Ovary (tissue), 9 donors: ENCODE results near the gene MPND. TPM values are rescaled to one million over a fixed set of nuclear protein-coding genes. Genes with fewer than 3 reads are reported as not detected.
A peak's percentile ranks its signal among the peaks of the same experiment; 100 is the strongest.

Source experiments
- DNase-seq, 5 donors: peaks; one replicate each; pipeline ENCODE4 v3.0.0-alpha.2; 2019 to 2020
- H3K27ac ChIP-seq, 2 donors: fragments of 200-600 bp; one replicate each; pipeline versions ENCODE4 v1.5.1 to v1.8.0; 2019 to 2022
- H3K27me3 ChIP-seq: fragments of 200-600 bp; one replicate; pipeline ENCODE4 v1.8.0; 2022
- H3K36me3 ChIP-seq: fragments of 200-600 bp; sonication (generic); one replicate; pipeline ENCODE4 v1.5.1; 2019
- H3K4me1 ChIP-seq: one replicate; pipeline ENCODE4 v1.8.1; 2013; ENCODE audit warnings: mild to moderate bottlenecking, moderate library complexity; ENCODE audit not compliant: insufficient read depth
- H3K4me3 ChIP-seq: fragments of 200-600 bp; sonication (generic); one replicate; pipeline ENCODE4 v1.5.1; 2017
- H3K9me3 ChIP-seq, 2 donors: fragments of 200-600 bp in 1 of 2; sonication (generic) in 1 of 2; one replicate each; pipeline versions ENCODE4 v1.5.1 to v1.8.1; 2013 to 2019; ENCODE audit warnings: mild to moderate bottlenecking in 1 of 2, moderate library complexity in 1 of 2
- CTCF ChIP-seq, 3 donors: fragments of 450-650 bp in 2 of 3; fragments of 200-600 bp in 1 of 3; IDR thresholded peaks; one replicate each; pipeline versions ENCODE4 v1.5.1 to v1.8.0; 2016 to 2022; ENCODE audit warnings: antibody characterized with exemption in 3 of 3, mild to moderate bottlenecking in 1 of 3
- EP300 ChIP-seq: sonication (generic); formaldehyde crosslinking; IDR thresholded peaks from one replicate; pipeline ENCODE4 v1.6.1; 2017; ENCODE audit warnings: antibody characterized with exemption
- POLR2A ChIP-seq: fragments of 450-650 bp; IDR thresholded peaks from one replicate; pipeline ENCODE4 v1.6.1; 2017; ENCODE audit warnings: antibody characterized with exemption, mild to moderate bottlenecking, moderate library complexity
- WGBS, 3 donors: extraction: QIAGEN DNeasy Blood & Tissue Kit in 1 of 3; methylation state at CpG; one replicate each; pipeline versions ENCODE4 v1.1.5 to v1.1.7; 2013 to 2017; 5-methylcytosine and 5-hydroxymethylcytosine counted together
- intact Hi-C, 4 donors: fragments of 100-400 bp; cut with DNase I; formaldehyde crosslinking; loops; one replicate each; pipeline versions ENCODE4 v1.11.0 to v1.15.1; 2022 to 2023
- polyA plus RNA-seq, 2 donors: library from polyadenylated mRNA; stranded (reverse); fragments of 200-250 nt in 1 of 2; fragments of 350-450 nt in 1 of 2; fragmentation: Illumina TruSeq in 1 of 2; extraction: RNeasy Lipid Tissue Mini Kit (QIAGEN cat#74804) in 1 of 2; gene quantifications; one replicate each; pipeline ENCODE4 v1.2.3, GENCODE V29; 2013 to 2014
- total RNA-seq, 7 donors: library from RNA; depleted of rRNA in 2 of 7; stranded (reverse); fragments of >200 nt in 2 of 7; fragmentation: NEBNext Ultra II Directional in 3 of 7; extraction: Animal tissue kit (Norgen Biotek cat#: 25700) in 3 of 7; gene quantifications; one replicate each; pipeline versions ENCODE4 v1.1.0 to v1.2.4, GENCODE V29; 2016 to 2023
- donor health status: DM: no; HTN: no; CAD: no; lungs with moderate emphysema.
- donor health status: DM: no; HTN: no; CAD: no.
- donor health status: Bipolar disorder and iron deficiency.
- donor health status: DM: yes; HTN: yes; CAD: no.
- donor health status: DM: no; HTN: no; CAD: no.
- donor health status: DM: yes; HTN: yes; CAD: no.

MPND gene
- total and polyA plus RNA-seq, 9 donors: 2.4 to 31.1 (median 15.1) TPM

- Histone ChIP-seq H3K36me3 (no peaks in the 10 kb centered on the region), H3K27me3 (no peaks in the 10 kb centered on the region), H3K4me1 (peaks cover 53% of the 10 kb centered on the region), H3K27ac (peak overlapping the region in 1 of 2 donors; percentile 72), H3K4me3 (no peak overlapping the region), H3K9me3 (no peaks in the 10 kb centered on the region)
- intact Hi-C loops: no loop called here
- TF ChIP-seq POLR2A: no peak
- TF ChIP-seq CTCF (IDR thresholded peaks at IDR 0.05): no peak
- no peak for TF ChIP-seq EP300
- DNase-seq: no peak
- WGBS, 3 donors: 82 to 93% (median 84%) methylated on average over 8 of the region's 8 CpGs
These were observed 29.6 kb downstream of the MPND start for GRCh38 chr19:4373013-4373367.

GRCh38 chr19:4373601-4374497 lies 30.5 kb downstream of the MPND start:
- DNase-seq: peak in 3 of 5 donors; percentile 23 to 35 (median 33)
- 76 to 84% (median 81%) methylated on average over 24 to 25 of the region's 25 CpGs for WGBS, 3 donors
- no peak overlapping the region for H3K4me3 ChIP-seq
- H3K36me3 ChIP-seq: no peaks in the 10 kb centered on the region
- peak overlapping the region; percentile 51 to 72 for H3K27ac ChIP-seq
- TF ChIP-seq POLR2A: peak; percentile 4
- TF ChIP-seq CTCF (IDR thresholded peaks at IDR 0.05): no peak
- TF ChIP-seq EP300: no peak
- intact Hi-C loops: no loop called here
- peaks cover 47% of the 10 kb centered on the region for H3K4me1 ChIP-seq
- H3K27me3 ChIP-seq: no peaks in the 10 kb centered on the region
- H3K9me3 ChIP-seq: no peaks in the 10 kb centered on the region

GRCh38 chr19:4374498-4375163 lies 31.3 kb downstream of the MPND start:
- DNase-seq: peak; percentile 67 to 86 (median 80)
- Histone ChIP-seq H3K4me1 (peaks cover 43% of the 10 kb centered on the region), H3K9me3 (no peaks in the 10 kb centered on the region), H3K4me3 (no peak overlapping the region), H3K36me3 (no peaks in the 10 kb centered on the region), H3K27me3 (no peaks in the 10 kb centered on the region), H3K27ac (peak overlapping the region; percentile 51 to 72)
- intact Hi-C loops: no loop called here
- peak in 2 of 3 donors; percentile 10 to 43 for TF ChIP-seq CTCF (IDR thresholded peaks at IDR 0.05)
- TF ChIP-seq EP300: no peak
- no peak for TF ChIP-seq POLR2A
- WGBS, 3 donors: 44 to 51% (median 46%) methylated on average over 19 to 27 of the region's 27 CpGs

DNA sequence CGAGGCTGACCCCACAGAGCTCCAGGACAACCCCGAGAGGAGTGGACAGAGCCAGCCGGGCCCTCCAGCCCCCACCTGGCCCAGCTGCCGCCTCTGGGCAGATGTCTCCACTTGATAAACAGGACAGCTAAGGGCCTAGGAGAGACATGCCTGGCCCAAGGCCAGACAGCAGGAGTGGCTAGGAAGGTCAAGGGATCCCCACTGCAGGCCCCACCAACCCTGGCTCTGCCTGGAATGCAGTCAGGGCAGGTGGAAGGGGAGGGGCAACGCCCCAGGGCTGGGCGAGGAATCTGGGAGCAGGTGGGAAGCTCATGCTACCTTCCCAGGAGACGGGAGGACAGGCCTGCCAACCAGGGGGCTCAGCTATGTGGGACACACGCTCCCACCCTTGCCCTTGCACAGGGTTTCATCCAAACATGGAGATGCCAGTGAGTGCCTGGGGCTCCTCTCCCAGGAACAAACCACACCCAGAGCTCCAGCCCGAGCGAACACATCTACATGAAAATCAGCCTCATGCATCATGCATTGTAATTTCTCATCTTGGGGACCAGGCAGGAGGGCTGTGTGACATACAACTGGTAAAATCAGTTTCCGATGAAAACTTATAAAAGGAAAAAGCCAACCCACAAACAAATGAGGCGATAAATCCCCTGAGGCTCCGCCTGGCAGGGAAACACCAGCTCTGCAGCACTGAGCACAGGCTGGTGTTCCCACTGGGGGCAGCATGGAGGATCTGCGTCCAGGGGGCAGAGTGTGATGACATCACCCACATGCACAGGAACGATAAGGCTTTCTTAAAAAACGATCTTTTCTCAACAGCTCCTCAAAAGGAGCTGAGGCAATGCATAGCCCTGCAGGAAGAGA lies 32.0 kb downstream of the MPND start:
- WGBS, 3 donors: 54 to 59% (median 56%) methylated on average over 16 of the region's 16 CpGs
- no peak overlapping the region for H3K4me3 ChIP-seq
- H3K9me3 ChIP-seq: no peaks in the 10 kb centered on the region
- intact Hi-C loops: no loop called here
- no peaks in the 10 kb centered on the region for H3K27me3 ChIP-seq
- TF ChIP-seq CTCF (IDR thresholded peaks at IDR 0.05) (peak in 1 of 3 donors; percentile 33), POLR2A (no peak)
- H3K27ac ChIP-seq: peak overlapping the region; percentile 51 to 72
- no peaks in the 10 kb centered on the region for H3K36me3 ChIP-seq
- peaks cover 42% of the 10 kb centered on the region for H3K4me1 ChIP-seq
- peak in 3 of 5 donors; percentile 32 to 57 (median 46) for DNase-seq
